Urinary bladder (tissue), 4 donors: Measurements from ENCODE around the gene NOTUM. TPM values are rescaled to one million over a fixed set of nuclear protein-coding genes. Genes with fewer than 3 reads are reported as not detected.

ENCODE experiments used
- DNase-seq: peaks from one replicate; pipeline ENCODE4 v3.0.0-alpha.2; 2015; ENCODE audit errors: extremely low spot score
- H3K27ac ChIP-seq: one replicate; pipeline ENCODE4 v1.5.1; 2013; ENCODE audit warnings: low read depth, mild to moderate bottlenecking, moderate library complexity
- H3K36me3 ChIP-seq: one replicate; pipeline ENCODE4 v1.6.1; 2013; ENCODE audit warnings: mild to moderate bottlenecking, moderate library complexity; ENCODE audit not compliant: insufficient read depth
- H3K4me1 ChIP-seq: one replicate; pipeline ENCODE4 v1.6.1; 2013; ENCODE audit warnings: mild to moderate bottlenecking, moderate library complexity; ENCODE audit not compliant: insufficient read depth
- H3K4me3 ChIP-seq: one replicate; pipeline ENCODE4 v1.5.1; 2013; ENCODE audit warnings: low read depth, low read length
- WGBS: extraction: QIAGEN DNeasy Blood & Tissue Kit; methylation state at CpG from one replicate; pipeline ENCODE4 v1.1.7; 2013; 5-methylcytosine and 5-hydroxymethylcytosine counted together
- polyA plus RNA-seq: library from polyadenylated mRNA; stranded (reverse); fragments of 200-250 nt; gene quantifications from one replicate; pipeline ENCODE4 v1.2.3, GENCODE V29; 2013
- total RNA-seq: library from RNA; depleted of rRNA; stranded (reverse); fragments of >200 nt; gene quantifications from one replicate; pipeline ENCODE4 v1.2.3, GENCODE V29; 2014
- donor health status: healthy with polysubstance abuse.
- donor health status: healthy.

The NOTUM gene
- total and polyA plus RNA-seq, 2 donors, result 1.3 to 2.5 TPM

GRCh38 chr17:81978524-81979298 lies 17.7 kb upstream of the NOTUM start:
- Histone ChIP-seq H3K36me3 (no peaks in the 10 kb centered on the region), H3K27ac (no peak overlapping the region), H3K4me3 (no peak overlapping the region), H3K4me1 (no peaks in the 10 kb centered on the region)
- DNase-seq, result no peak
- 89% methylated on average over 27 of the region's 27 CpGs for WGBS

GRCh38 chr17:81977211-81977808 lies 16.3 kb upstream of the NOTUM start, which contains the start of gene ASPSCR1:
Gene ASPSCR1 (plus strand): TSS chr17:81977629. CDS start chr17:81977647, 18 bp downstream.
- under 1% methylated on average over 76 of the region's 76 CpGs for WGBS

GRCh38 chr17:81976332-81977210 lies 15.6 kb upstream of the NOTUM start:
- no peak for DNase-seq
- 27% methylated on average over 30 of the region's 30 CpGs for WGBS
- no peaks in the 10 kb centered on the region for H3K4me1 ChIP-seq
- peak overlapping the region; percentile 94 for H3K4me3 ChIP-seq
- peak overlapping the region; percentile 88 for H3K27ac ChIP-seq
- H3K36me3 ChIP-seq, result no peaks in the 10 kb centered on the region

More at GRCh38 chr17:81977211-81977808, 16.3 kb upstream of the NOTUM start, which contains the start of gene ASPSCR1:
- Histone ChIP-seq H3K36me3 (no peaks in the 10 kb centered on the region), H3K4me1 (no peaks in the 10 kb centered on the region), H3K4me3 (peak within 1 kb of the TSS; percentile 94), H3K27ac (peak within 1 kb of the TSS; percentile 88)
- DNase-seq, result no peak

GRCh38 chr17:81973432-81973831 lies 12.4 kb upstream of the NOTUM start:
- no peaks in the 10 kb centered on the region for H3K36me3 ChIP-seq
- DNase-seq, result no peak
- no peak overlapping the region for H3K4me3 ChIP-seq
- H3K27ac ChIP-seq, result no peak overlapping the region
- no peaks in the 10 kb centered on the region for H3K4me1 ChIP-seq

- 87% methylated on average over 12 of the region's 12 CpGs for WGBS
- no peak for DNase-seq
- H3K27ac ChIP-seq, result no peak overlapping the region
Measured at GRCh38 chr17:81968850-81969812, 8.1 kb upstream of the NOTUM start.

GRCh38 chr17:81968396-81968745 lies 7.4 kb upstream of the NOTUM start:
- 67% methylated on average over 7 of the region's 7 CpGs for WGBS

More at GRCh38 chr17:81968850-81969812, 8.1 kb upstream of the NOTUM start:
- H3K36me3 ChIP-seq, result no peaks in the 10 kb centered on the region
- no peaks in the 10 kb centered on the region for H3K4me1 ChIP-seq
- H3K4me3 ChIP-seq, result no peak overlapping the region

GRCh38 chr17:81967533-81968395 lies 6.8 kb upstream of the NOTUM start:
- no peak overlapping the region for H3K4me3 ChIP-seq
- DNase-seq, result no peak
- peak overlapping the region; percentile 46 for H3K27ac ChIP-seq
- H3K4me1 ChIP-seq, result no peaks in the 10 kb centered on the region
- no peaks in the 10 kb centered on the region for H3K36me3 ChIP-seq
- 16% methylated on average over 36 of the region's 36 CpGs for WGBS

More at GRCh38 chr17:81968396-81968745, 7.4 kb upstream of the NOTUM start:
- Histone ChIP-seq H3K36me3 (no peaks in the 10 kb centered on the region), H3K4me1 (no peaks in the 10 kb centered on the region), H3K4me3 (no peak overlapping the region), H3K27ac (peak overlapping the region; percentile 46)
- no peak for DNase-seq

- no peak for DNase-seq
- 47% methylated on average over 5 of the region's 5 CpGs for WGBS
- H3K27ac ChIP-seq, result no peak overlapping the region
Measured at GRCh38 chr17:81967244-81967532, 6.2 kb upstream of the NOTUM start.

GRCh38 chr17:81966343-81967243 lies 5.6 kb upstream of the NOTUM start:
- Histone ChIP-seq H3K36me3 (no peaks in the 10 kb centered on the region), H3K4me1 (no peaks in the 10 kb centered on the region), H3K4me3 (no peak overlapping the region), H3K27ac (no peak overlapping the region)
- DNase-seq, result no peak
- WGBS, result 47% methylated on average over 41 of the region's 41 CpGs

More at GRCh38 chr17:81967244-81967532, 6.2 kb upstream of the NOTUM start:
- no peaks in the 10 kb centered on the region for H3K4me1 ChIP-seq
- H3K36me3 ChIP-seq, result no peaks in the 10 kb centered on the region
- H3K4me3 ChIP-seq, result no peak overlapping the region

- no peaks in the 10 kb centered on the region for H3K36me3 ChIP-seq
- peaks cover 3% of the 10 kb centered on the region for H3K4me1 ChIP-seq
- H3K4me3 ChIP-seq, result no peak overlapping the region
- WGBS, result 72% methylated on average over 22 of the region's 22 CpGs
- DNase-seq, result no peak
- no peak overlapping the region for H3K27ac ChIP-seq
Measured at GRCh38 chr17:81964081-81964849, 3.3 kb upstream of the NOTUM start.
